Panc1 (cell line): Measurements from ENCODE around the gene BRPF1. TPM values are rescaled to one million over a fixed set of nuclear protein-coding genes. Genes with fewer than 3 reads are reported as not detected.

Experiments
- ATAC-seq: fragments of 200-7000 bp; cut with Tn5 transposase; 2 replicates; pipeline ENCODE4 v1.9.1; 2020; ENCODE audit warnings: mild to moderate bottlenecking, moderate library complexity
- BruUV-seq: library from RNA; stranded (reverse); fragments of 400-500 nt; replicated peaks from 2 replicates; lab custom pipeline; 2021; lab: Mats Ljungman, UMichigan
- CTCF ChIA-PET: fragments of 300-600 bp; sonication (Branson Sonifier 250); formaldehyde crosslinking; loops from one replicate; lab custom pipeline; 2022; ENCODE audit warnings: antibody characterized with exemption; lab: Charles Lee
- POLR2A ChIA-PET: fragments of 300-600 bp; sonication (Branson Sonifier 250); formaldehyde crosslinking; loops from one replicate; lab custom pipeline; 2022; ENCODE audit warnings: antibody characterized with exemption; lab: Charles Lee
- DNase-seq: peaks from one replicate; pipeline ENCODE4 v3.0.0-alpha.2; 2010; ENCODE audit warnings: low read depth, low spot score
- H3K27ac ChIP-seq: 2 replicates; pipeline ENCODE4 v1.5.1; 2011; ENCODE audit warnings: mild to moderate bottlenecking, low read length, inconsistent platforms
- H3K27me3 ChIP-seq: fragments of 200-500 bp; sonication (Bioruptor generic); 2 replicates; pipeline ENCODE4 v1.6.0; 2014; ENCODE audit warnings: low read length, inconsistent platforms; ENCODE audit not compliant: control insufficient read depth, insufficient read depth
- H3K36me3 ChIP-seq: fragments of 200-500 bp; sonication (Bioruptor generic); 2 replicates; pipeline ENCODE4 v1.5.1; 2014; ENCODE audit warnings: inconsistent platforms, mild to moderate bottlenecking, low read length, moderate library complexity; ENCODE audit not compliant: control insufficient read depth, insufficient read depth
- H3K4me1 ChIP-seq: 2 replicates; pipeline ENCODE4 v1.5.1; 2011; ENCODE audit warnings: inconsistent platforms, mild to moderate bottlenecking, low read length, moderate library complexity; ENCODE audit not compliant: control insufficient read depth, insufficient read depth
- H3K4me3 ChIP-seq, 2 experiments: 2 replicates each; pipeline ENCODE4 v1.5.1; 2011 to 2012; ENCODE audit warnings: low read depth in 2 of 2, low read length in 2 of 2, mild to moderate bottlenecking in 2 of 2, inconsistent platforms in 1 of 2, moderate library complexity in 1 of 2
- H3K9me3 ChIP-seq: fragments of 200-500 bp; sonication (Bioruptor generic); 2 replicates; pipeline ENCODE4 v1.5.1; 2014; ENCODE audit warnings: low read depth, mild to moderate bottlenecking, inconsistent platforms, low read length, moderate library complexity; ENCODE audit not compliant: control insufficient read depth, insufficient read depth
- CTCF ChIP-seq: fragments of 450-650 bp; IDR thresholded peaks from 2 replicates; pipeline ENCODE4 v1.5.1; 2017; ENCODE audit warnings: mild to moderate bottlenecking
- POLR2AphosphoS5 ChIP-seq: IDR thresholded peaks from 2 replicates; pipeline ENCODE4 v1.6.1; 2012; ENCODE audit warnings: mild to moderate bottlenecking, low read depth, low read length, moderate library complexity
- REST ChIP-seq, 2 experiments: IDR thresholded peaks; 2 replicates each; pipeline ENCODE4 v1.6.1; 2011 to 2012; ENCODE audit warnings: low read depth in 2 of 2, control low read depth in 1 of 2, low read length in 1 of 2, mild to moderate bottlenecking in 1 of 2, moderate library complexity in 1 of 2; ENCODE audit not compliant: insufficient read depth in 1 of 2
- SIN3A ChIP-seq: IDR thresholded peaks from 2 replicates; pipeline ENCODE4 v1.6.1; 2012; ENCODE audit warnings: low read depth, mild to moderate bottlenecking, low read length, moderate library complexity, borderline replicate concordance; ENCODE audit not compliant: insufficient read depth
- TCF7L2 ChIP-seq: IDR thresholded peaks from 2 replicates; pipeline ENCODE4 v1.6.1; 2011; ENCODE audit warnings: mild to moderate bottlenecking, low read depth, low read length, inconsistent platforms
- in situ Hi-C: cut with HindIII; loops from 2 replicates; pipeline ENCODE4 v1.10.0; 2016; ENCODE audit warnings: low sequenced_read_pairs, low pct_unique_long_range_greater_than_20kb
- intact Hi-C: fragments of 100-400 bp; cut with micrococcal nuclease; formaldehyde crosslinking; loops from one replicate; pipeline ENCODE4 v1.10.0; 2022; ENCODE audit not compliant: unreplicated experiment
- total RNA-seq: library from RNA; stranded (reverse); gene quantifications from one replicate; pipeline ENCODE4 v1.2.1, GENCODE V29; 2021; ENCODE audit not compliant: unreplicated experiment

Gene BRPF1
- total RNA-seq, 1 experiment from 2014 or later, result 17.4 TPM

GRCh38 chr3:9749645-9750555 is 18.4 kb downstream of the BRPF1 start, which contains the start of gene OGG1:
OGG1 (plus strand) TSS chr3:9749952; CDS start chr3:9750287, 335 bp downstream.
- Histone ChIP-seq H3K36me3 (peaks cover 2% of the 10 kb centered on the region), H3K4me1 (peaks cover 7% of the 10 kb centered on the region; the same call in 1 of the 2 replicates), H3K4me3 (peak within 1 kb of the TSS; percentile 90 to 91), H3K27ac (peak within 1 kb of the TSS; percentile 88), H3K27me3 (no peaks in the 10 kb centered on the region), H3K9me3 (no peaks in the 10 kb centered on the region)
- CTCF ChIA-PET, result interaction anchor here (1.0 kb wide), 1 partner anchor 23 kb away, joined by 3 read pairs; no protein-coding TSS in a partner anchor
- TF ChIP-seq REST (IDR thresholded peaks at IDR 0.05; ENCODE audit: insufficient read depth in 1 of 2, low read depth in 2 of 2, low read length in 1 of 2), result no peak
- TF ChIP-seq CTCF, result no peak
- TF ChIP-seq TCF7L2, result peak; percentile 62
- no peak; the same call in none of the 2 replicates for TF ChIP-seq POLR2AphosphoS5
- TF ChIP-seq SIN3A, result 0 out of 2 replicates have a peak, but pooled peaks have one; percentile 29
- POLR2A ChIA-PET, result interaction anchor here (0.5 to 0.6 kb wide), 2 partner anchors 13 to 864 kb away, joined by 4 to 10 read pairs; no protein-coding TSS in a partner anchor
- in situ Hi-C loops (no loop called here), intact Hi-C loops (no loop called here)
- peak; percentile 98 for ATAC-seq
- DNase-seq, result peak; percentile 85
- TSS peak; percentile 80 for BruUV-seq

- intact Hi-C loops, result no loop called here
- Histone ChIP-seq H3K4me3 (peak overlapping the region; percentile 90 to 91), H3K4me1 (peaks cover 7% of the 10 kb centered on the region; the same call in 1 of the 2 replicates), H3K27me3 (no peaks in the 10 kb centered on the region), H3K27ac (peak overlapping the region; percentile 88), H3K36me3 (peaks cover 2% of the 10 kb centered on the region), H3K9me3 (no peaks in the 10 kb centered on the region)
- no TSS peak for BruUV-seq
- in situ Hi-C loops, result no loop called here
- POLR2A ChIA-PET, result no interaction called here
- DNase-seq, result no peak
- TF ChIP-seq POLR2AphosphoS5 (no peak), REST (IDR thresholded peaks at IDR 0.05; ENCODE audit: insufficient read depth in 1 of 2, low read depth in 2 of 2, low read length in 1 of 2) (no peak), CTCF (no peak), TCF7L2 (no peak), SIN3A (no peak)
- ATAC-seq, result no peak
- CTCF ChIA-PET, result no interaction called here
Measured at GRCh38 chr3:9750556-9751411, 19.2 kb downstream of the BRPF1 start.
